Stimulated activated naive CD8-positive, alpha-beta T cell treated with anti-CD3 and anti-CD28 coated beads, Interleukin-15, amount 100 ng/mL, for 72 hours (primary cell): ENCODE results near the gene ADD2.

Experiments used
- ATAC-seq: fragments of 150-1000 bp; cut with Tn5 transposase; 2 replicates; pipeline ENCODE4 v1.10.0; 2021; ENCODE audit warnings: mild to moderate bottlenecking, moderate library complexity
- DNase-seq, 2 donors: peaks; one replicate each; pipeline ENCODE4 v3.0.0; 2021 to 2022
- H3K27ac Mint-ChIP-seq, 2 donors: one replicate each; pipeline ENCODE4 v1.8.0; 2022; ENCODE audit warnings: mild to moderate bottlenecking in 2 of 2, mixed read lengths in 2 of 2, moderate library complexity in 2 of 2
- H3K27me3 Mint-ChIP-seq: one replicate; pipeline ENCODE4 v1.8.0; 2022; ENCODE audit warnings: mixed read lengths
- H3K4me1 Mint-ChIP-seq: one replicate; pipeline ENCODE4 v1.8.0; 2022; ENCODE audit warnings: mild to moderate bottlenecking, mixed read lengths
- H3K4me3 Mint-ChIP-seq, 2 donors: one replicate each; pipeline ENCODE4 v1.8.0; 2022; ENCODE audit warnings: mild to moderate bottlenecking in 2 of 2, mixed read lengths in 2 of 2, moderate library complexity in 1 of 2
- H3K9me3 Mint-ChIP-seq, 2 donors: one replicate each; pipeline ENCODE4 v1.8.0; 2022; ENCODE audit warnings: mixed read lengths in 2 of 2

Gene ADD2

DNA sequence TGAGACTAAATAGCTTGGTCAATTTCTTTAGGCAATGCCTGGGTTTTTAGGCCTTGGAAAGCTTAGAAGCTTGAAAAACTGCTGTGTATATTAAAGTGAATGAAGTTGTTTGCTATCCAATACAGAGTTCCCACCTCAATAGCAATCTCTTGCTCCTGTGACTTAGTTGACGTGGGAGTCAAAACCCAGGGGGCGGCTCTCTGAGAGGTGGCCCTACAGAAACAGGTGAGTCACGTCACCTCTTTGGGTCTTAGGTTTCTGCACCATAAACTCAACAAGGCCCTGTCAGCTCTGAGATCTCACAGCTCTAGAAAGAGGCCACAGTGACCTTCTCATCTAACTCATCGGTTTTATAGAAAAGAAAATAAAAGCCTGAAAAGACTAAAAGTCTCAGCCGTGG, 79.6 kb downstream of the ADD2 start:
- H3K4me3 Mint-ChIP-seq = no peak overlapping the region
- H3K27me3 Mint-ChIP-seq = no peaks in the 10 kb centered on the region
- no peaks in the 10 kb centered on the region for H3K9me3 Mint-ChIP-seq
- peak overlapping the region in 1 of 2 donors; percentile 21 for H3K27ac Mint-ChIP-seq
- H3K4me1 Mint-ChIP-seq = peaks cover 16% of the 10 kb centered on the region
- no peak for ATAC-seq
- DNase-seq = no peak

DNA sequence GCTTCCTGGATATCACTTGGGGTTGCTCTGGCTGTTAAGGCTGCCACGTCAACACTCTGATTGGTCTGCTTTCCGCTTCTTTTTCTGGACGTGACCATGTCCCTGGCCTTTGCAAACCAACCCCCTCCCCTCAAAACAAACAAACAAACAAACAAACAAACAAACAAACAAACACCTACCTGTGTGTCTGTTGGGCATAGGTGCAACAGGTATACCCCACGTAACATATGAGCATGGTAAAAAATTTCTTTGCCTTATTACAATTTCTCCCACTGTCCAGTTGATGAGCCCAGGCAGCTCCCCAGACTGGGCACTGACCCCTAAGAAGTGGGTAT, 80.6 kb downstream of the ADD2 start:
- ATAC-seq (no peak), DNase-seq (no peak)
- peaks cover 16% of the 10 kb centered on the region for H3K4me1 Mint-ChIP-seq
- H3K27ac Mint-ChIP-seq = peak overlapping the region in 1 of 2 donors; percentile 30
- no peaks in the 10 kb centered on the region for H3K9me3 Mint-ChIP-seq
- H3K27me3 Mint-ChIP-seq = no peaks in the 10 kb centered on the region
- no peak overlapping the region for H3K4me3 Mint-ChIP-seq

DNA sequence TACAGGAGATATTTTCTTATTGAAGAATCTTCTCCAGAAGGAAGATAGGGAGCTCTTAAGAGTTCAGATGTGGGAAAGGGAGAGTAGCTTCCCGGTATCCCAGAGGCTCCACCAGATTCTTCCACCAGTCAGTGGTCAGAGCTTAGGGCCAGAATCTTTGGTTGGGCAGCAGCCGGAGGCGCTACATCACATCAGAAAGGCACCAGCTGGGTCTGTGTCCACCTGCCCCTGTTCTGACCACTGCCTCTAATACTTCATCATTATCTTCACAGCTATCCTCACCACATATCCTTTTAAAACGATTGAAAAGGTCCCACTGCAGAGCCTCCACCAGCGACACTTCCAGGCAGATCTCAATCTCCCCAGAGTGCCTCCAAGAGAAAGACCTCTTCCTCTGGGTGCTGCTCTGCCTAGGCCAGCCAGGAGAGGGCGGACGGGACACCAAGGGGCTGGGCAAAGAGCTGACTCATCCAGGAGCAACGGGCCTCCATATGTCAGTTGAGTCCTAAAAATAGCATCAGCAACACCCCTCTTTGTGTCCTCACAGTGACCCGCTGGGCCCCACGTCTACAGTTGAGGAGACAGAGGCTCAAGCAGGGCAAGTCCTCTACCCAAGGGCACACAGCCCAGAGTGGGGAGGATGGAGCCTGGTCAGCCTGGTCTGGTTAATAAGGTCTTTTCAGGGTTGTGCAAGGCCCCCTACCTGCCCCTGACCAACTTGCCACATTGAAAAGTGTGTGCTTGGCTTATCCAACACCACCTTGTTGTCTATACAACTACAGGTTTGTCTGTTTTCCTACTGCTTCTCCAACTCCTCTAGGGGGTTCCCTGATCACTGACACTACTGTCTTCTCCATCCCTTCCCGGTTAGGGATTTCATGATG, 81.2 kb downstream of the ADD2 start:
- Mint-ChIP-seq H3K27ac (peak overlapping the region; percentile 4 to 30), H3K27me3 (no peaks in the 10 kb centered on the region), H3K9me3 (no peaks in the 10 kb centered on the region), H3K4me1 (peaks cover 16% of the 10 kb centered on the region), H3K4me3 (no peak overlapping the region)
- ATAC-seq = peak; percentile 80
- peak; percentile 16 to 31 for DNase-seq

DNA sequence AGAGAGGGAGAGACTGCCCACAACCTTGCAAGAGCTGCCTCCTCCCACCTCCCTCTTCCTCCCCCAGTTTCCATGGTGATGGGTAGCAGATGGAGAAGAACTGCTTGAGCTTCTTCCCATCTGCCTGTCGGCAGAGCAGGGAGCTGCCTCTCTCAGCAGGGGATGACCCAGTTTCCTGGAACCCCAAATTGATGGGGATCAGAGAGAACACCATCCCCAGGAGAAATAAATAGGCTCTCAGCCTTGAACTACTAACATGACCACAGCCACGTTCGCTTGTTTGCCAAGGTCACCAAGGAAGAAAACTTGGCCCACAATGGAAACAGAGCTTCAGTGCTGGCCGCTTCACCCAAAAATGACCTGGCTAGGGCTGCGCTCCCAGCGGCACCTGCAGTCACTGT, 82.2 kb downstream of the ADD2 start:
- Mint-ChIP-seq H3K27me3 (no peaks in the 10 kb centered on the region), H3K4me1 (peaks cover 16% of the 10 kb centered on the region), H3K9me3 (no peaks in the 10 kb centered on the region), H3K27ac (no peak overlapping the region), H3K4me3 (no peak overlapping the region)
- ATAC-seq (no peak), DNase-seq (no peak)

GRCh38 chr2:70684846-70685622, 83.0 kb downstream of the ADD2 start:
- DNase-seq (no peak), ATAC-seq (no peak)
- H3K4me3 Mint-ChIP-seq = no peak overlapping the region
- H3K27ac Mint-ChIP-seq = no peak overlapping the region
- no peaks in the 10 kb centered on the region for H3K27me3 Mint-ChIP-seq
- H3K4me1 Mint-ChIP-seq = peaks cover 16% of the 10 kb centered on the region
- H3K9me3 Mint-ChIP-seq = no peaks in the 10 kb centered on the region

DNA sequence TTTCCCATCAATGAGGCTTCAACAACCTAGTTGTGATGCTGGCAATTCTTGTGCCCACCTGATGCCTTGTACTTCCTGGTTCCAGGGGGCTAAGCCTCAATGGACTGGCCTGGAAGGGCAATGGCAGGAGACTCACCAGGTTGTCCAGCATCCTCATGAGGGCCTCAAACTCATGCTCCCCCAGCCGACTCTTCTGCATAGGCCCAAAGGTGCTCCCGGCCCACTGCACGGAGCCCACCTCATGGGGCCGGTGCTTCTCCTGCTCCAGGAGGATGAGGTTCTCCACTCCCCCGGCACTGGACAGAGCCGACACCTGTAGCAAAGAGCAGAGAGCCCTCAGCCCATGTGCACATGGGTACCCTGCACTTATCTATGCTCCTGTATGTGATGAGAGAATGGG, 84.5 kb downstream of the ADD2 start:
- Mint-ChIP-seq H3K27me3 (no peaks in the 10 kb centered on the region), H3K9me3 (no peaks in the 10 kb centered on the region), H3K4me1 (peaks cover 16% of the 10 kb centered on the region), H3K4me3 (no peak overlapping the region), H3K27ac (no peak overlapping the region)
- DNase-seq = no peak
- no peak for ATAC-seq

- Mint-ChIP-seq H3K4me1 (no peaks in the 10 kb centered on the region), H3K4me3 (no peak overlapping the region), H3K27ac (no peak overlapping the region)
Observed at GRCh38 chr2:70680735-70681134, 87.3 kb downstream of the ADD2 start.

GRCh38 chr2:70679259-70679658, 88.7 kb downstream of the ADD2 start:
- Mint-ChIP-seq H3K27ac (no peak overlapping the region), H3K4me1 (no peaks in the 10 kb centered on the region), H3K27me3 (no peaks in the 10 kb centered on the region), H3K4me3 (no peak overlapping the region), H3K9me3 (no peaks in the 10 kb centered on the region)
- ATAC-seq (no peak), DNase-seq (no peak)

More at GRCh38 chr2:70680735-70681134, 87.3 kb downstream of the ADD2 start:
- DNase-seq = no peak
- no peaks in the 10 kb centered on the region for H3K27me3 Mint-ChIP-seq
- H3K9me3 Mint-ChIP-seq = no peaks in the 10 kb centered on the region
- ATAC-seq = no peak

DNA sequence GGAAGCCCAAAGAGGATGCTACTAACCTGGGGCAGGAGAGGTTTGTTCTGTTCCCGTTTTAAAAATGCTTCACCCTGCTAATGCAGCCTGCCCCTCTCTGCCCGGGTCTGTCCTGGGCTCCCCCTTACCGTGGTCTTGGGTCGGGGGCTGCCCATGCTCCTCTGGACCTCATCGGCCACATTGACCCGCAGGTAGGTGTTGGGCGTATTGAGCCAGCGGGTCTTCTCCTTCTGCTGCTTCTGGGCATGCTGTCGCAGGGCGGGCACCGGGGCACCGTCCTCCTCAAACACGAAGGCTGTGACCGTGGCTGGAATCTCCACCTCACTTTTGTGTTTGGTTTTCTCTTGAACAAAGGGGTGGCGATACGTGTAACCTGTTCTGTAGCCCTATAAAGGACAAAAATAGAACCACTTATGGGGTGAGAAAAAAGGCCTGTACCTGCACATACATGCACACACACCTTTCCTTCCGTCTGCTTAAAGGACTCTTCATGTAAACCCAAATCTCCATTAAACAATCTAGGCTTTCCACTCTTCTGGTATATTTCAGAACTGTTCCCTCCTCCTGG, 89.3 kb downstream of the ADD2 start:
- no peaks in the 10 kb centered on the region for H3K4me1 Mint-ChIP-seq
- H3K4me3 Mint-ChIP-seq = no peak overlapping the region
- DNase-seq (no peak), ATAC-seq (no peak)
- H3K27ac Mint-ChIP-seq = no peak overlapping the region
- no peaks in the 10 kb centered on the region for H3K9me3 Mint-ChIP-seq
- H3K27me3 Mint-ChIP-seq = no peaks in the 10 kb centered on the region

GRCh38 chr2:70676301-70677035, 91.5 kb downstream of the ADD2 start:
- no peaks in the 10 kb centered on the region for H3K9me3 Mint-ChIP-seq
- H3K27ac Mint-ChIP-seq = peak overlapping the region; percentile 43 to 67
- H3K4me3 Mint-ChIP-seq = no peak overlapping the region
- ATAC-seq = no peak
- no peak for DNase-seq
- H3K27me3 Mint-ChIP-seq = no peaks in the 10 kb centered on the region
- no peaks in the 10 kb centered on the region for H3K4me1 Mint-ChIP-seq

GRCh38 chr2:70675862-70676261, 92.1 kb downstream of the ADD2 start:
- ATAC-seq (no peak), DNase-seq (no peak)
- Mint-ChIP-seq H3K27me3 (no peaks in the 10 kb centered on the region), H3K4me1 (no peaks in the 10 kb centered on the region), H3K27ac (peak overlapping the region in 1 of 2 donors; percentile 86), H3K4me3 (no peak overlapping the region), H3K9me3 (no peaks in the 10 kb centered on the region)

DNA sequence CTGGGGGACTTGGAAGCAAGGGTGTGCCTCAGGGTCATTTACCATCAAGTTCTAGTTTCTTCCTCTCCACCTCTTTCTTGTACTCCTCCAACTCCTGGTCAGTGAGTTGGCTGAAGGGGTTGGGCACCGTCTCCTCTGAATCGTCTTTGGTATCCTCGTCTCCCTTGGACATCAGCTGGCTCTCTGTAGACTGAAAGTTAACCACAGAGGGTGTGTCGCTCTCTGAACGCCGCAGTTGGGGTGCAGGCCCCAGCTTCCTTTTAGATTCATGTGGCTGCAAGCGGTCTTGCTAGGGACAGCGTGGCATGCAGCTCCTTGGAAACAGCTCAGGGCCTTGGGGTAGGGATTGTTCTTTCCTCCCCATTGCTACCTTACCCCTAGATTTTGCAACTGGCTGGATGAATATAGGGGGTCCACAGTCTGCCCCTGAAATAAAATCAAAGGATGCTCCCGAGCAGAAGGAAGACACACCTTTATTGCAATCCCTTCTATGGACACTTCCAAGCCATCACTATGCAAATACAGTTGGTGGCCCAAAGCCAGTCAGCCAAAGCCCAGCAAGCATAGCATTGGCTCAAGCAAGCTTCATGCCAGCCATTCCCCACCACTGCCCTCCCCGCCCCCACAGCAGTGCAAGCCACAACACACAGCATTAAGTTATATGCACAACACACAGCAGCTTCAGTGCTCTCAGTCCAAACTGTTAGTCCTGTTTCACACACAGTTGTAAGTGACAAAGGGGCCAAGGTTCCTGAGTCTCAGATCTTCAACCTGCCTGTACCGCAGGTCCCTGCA, 93.2 kb downstream of the ADD2 start:
- Mint-ChIP-seq H3K4me3 (no peak overlapping the region), H3K27ac (no peak overlapping the region), H3K9me3 (no peaks in the 10 kb centered on the region), H3K4me1 (no peaks in the 10 kb centered on the region), H3K27me3 (no peaks in the 10 kb centered on the region)
- DNase-seq (no peak), ATAC-seq (no peak)

DNA sequence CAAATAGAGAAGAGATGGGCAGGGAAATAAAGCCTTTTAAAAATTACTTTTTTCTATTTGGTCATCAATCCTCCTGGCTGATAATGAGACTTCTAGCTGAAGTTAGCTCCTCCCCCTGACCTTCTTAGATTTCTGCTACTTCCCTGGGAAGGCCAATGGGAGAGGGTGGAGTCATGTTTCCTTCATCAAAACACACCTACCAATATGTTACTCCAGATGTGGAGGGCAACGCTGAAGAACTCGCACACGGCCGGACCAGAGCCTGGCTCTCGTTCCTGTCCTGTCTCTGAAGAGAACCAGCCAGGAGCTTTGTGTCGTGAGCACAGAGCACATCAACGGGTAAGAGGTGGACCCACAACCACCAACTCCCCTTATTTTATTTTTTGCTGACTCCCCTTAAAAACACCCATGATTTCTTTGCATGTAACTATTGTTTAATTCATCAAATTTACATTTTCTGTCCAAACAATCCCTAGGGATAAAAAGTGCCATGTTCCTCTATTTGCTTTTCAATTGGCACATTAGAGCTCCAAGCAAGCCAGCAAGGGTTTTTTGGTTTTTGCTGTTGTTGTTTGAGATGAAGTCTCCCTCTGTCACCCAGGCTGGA, 94.9 kb downstream of the ADD2 start:
- no peaks in the 10 kb centered on the region for H3K4me1 Mint-ChIP-seq
- DNase-seq (no peak), ATAC-seq (no peak)
- no peak overlapping the region for H3K27ac Mint-ChIP-seq
- H3K9me3 Mint-ChIP-seq = no peaks in the 10 kb centered on the region
- no peaks in the 10 kb centered on the region for H3K27me3 Mint-ChIP-seq
- no peak overlapping the region for H3K4me3 Mint-ChIP-seq

DNA sequence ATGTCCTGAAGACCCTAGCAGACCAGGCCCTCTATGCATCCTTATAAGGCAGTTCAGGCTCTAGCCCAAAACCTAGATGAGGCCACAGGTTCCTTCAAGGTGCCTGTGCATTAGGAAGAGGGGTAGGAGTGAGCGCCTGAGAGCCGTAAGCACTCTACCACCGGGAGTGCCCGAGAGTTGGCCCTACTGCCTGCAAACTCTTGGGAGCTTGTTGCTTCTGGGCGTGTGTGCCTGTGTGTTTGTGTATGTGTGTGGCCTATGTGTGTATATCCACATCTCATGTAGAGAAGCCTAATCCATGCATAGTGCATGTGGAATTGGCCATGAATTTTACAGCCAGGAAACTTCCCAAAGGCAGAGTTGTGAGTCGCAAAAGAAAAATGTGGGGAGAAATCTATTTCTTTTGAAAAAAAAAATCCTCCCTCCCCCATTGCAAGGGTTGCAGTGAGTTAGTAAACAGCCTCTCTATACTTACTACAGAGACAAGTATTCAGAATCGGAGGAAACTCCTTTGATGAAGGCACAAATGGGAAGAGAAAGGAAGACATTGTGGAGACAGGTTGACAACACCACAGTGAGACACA, 96.8 kb downstream of the ADD2 start:
- H3K4me1 Mint-ChIP-seq = no peaks in the 10 kb centered on the region
- H3K4me3 Mint-ChIP-seq = no peak overlapping the region
- no peak for DNase-seq
- ATAC-seq = no peak
- no peak overlapping the region for H3K27ac Mint-ChIP-seq
- no peaks in the 10 kb centered on the region for H3K27me3 Mint-ChIP-seq
- H3K9me3 Mint-ChIP-seq = no peaks in the 10 kb centered on the region
